Myocyte (in vitro differentiated cells): Measurements from ENCODE around the gene FMR1NB. TPM values are rescaled to one million over a fixed set of nuclear protein-coding genes. Genes with fewer than 3 reads are reported as not detected.
A peak's percentile ranks its signal among the peaks of the same experiment; 100 is the strongest.

ENCODE experiments used
- DNase-seq: peaks from one replicate; pipeline ENCODE4 v3.0.0-alpha.2; 2012; ENCODE audit warnings: low read depth
- polyA plus RNA-seq: library from polyadenylated mRNA; unstranded; fragments of >200 nt; gene quantifications from one replicate; pipeline ENCODE4 v1.2.1, GENCODE V29; 2012; ENCODE audit warnings: missing spikeins
- total RNA-seq: library from RNA; depleted of rRNA; stranded (reverse); fragments of >200 nt; gene quantifications from 2 replicates; pipeline ENCODE4 v1.2.3, GENCODE V29; 2014

Gene FMR1NB
- total RNA-seq: not detected in 2 replicates
- polyA plus RNA-seq: not detected

GRCh38 chrX:147981038-147981752 is at the start of gene FMR1NB:
TSS of gene FMR1NB (plus strand) at chrX:147981337. CDS start at chrX:147981403, 66 bp downstream.
- DNase-seq: no peak

DNA sequence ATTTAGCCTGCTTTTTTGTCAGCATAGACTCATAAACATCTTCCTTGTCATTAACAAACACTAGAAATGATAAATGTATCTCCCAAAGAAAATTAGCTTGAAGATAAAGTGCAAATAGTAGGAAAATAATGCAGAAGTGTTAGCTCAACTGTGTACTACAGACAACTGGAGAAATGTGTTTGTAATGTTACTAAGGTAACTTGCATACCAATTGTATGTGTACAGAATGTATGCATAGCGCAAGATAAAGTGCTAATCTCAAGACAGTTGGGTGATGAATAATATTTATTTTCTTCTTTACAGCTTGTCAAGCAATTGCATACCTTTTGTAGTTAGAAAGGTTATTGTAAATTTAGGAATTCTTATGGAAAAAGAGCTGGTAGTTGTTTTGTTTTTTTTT is 47.3 kb upstream of the FMR1NB start:
- no peak for DNase-seq

DNA sequence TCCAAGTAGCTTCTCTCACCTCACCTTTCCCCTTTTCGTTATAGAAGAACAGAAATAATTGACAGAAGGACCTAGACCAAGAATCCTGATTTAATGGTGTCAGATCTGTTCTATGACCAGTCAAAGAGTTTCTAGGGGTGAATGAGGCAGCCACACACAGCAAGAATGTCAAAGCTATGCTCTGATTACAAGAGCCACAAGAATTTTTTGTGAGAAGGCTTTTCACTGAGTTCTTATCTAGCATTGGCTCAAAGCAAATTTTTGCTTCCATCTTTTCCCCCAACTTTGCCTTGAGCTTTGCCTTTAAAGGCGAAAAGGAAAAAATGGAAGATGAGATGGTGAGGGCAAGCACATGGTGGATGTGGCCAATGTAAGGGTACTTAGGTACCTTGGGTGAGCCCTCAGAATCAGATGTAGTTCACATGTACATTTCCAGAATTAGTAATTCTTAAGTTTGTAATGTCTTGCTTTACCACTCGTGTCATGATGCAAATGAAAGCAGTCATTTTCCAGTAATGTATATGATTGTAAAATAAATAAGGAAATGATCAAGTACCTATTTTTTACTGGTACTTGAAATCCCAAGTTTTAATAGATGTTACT is 45.9 kb upstream of the FMR1NB start:
- DNase-seq: no peak

DNA sequence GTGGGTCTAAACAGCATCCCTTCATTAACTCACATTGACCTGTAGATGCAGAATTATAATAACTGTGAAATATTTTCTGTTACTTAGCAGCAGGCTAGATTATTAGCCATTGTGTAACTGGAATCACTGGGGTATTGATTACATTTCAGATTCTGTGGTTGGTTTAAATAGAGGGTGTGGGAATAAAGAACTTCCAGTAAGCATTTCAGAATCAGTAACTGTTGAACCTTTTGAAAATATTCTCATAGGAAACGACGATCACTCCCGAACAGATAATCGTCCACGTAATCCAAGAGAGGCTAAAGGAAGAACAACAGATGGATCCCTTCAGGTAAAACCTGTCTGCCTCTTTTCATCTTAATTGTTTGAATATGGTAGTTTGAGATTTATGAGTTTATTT is 35.9 kb upstream of the FMR1NB start:
- DNase-seq: no peak

DNA sequence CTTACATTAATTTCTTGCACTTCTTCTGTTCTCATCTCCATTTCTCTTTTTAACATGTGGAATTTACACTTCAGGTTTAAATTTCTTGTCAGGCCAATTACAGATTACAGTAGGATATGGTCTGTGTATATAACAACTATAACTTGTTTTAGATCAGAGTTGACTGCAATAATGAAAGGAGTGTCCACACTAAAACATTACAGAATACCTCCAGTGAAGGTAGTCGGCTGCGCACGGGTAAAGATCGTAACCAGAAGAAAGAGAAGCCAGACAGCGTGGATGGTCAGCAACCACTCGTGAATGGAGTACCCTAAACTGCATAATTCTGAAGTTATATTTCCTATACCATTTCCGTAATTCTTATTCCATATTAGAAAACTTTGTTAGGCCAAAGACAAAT is 32.6 kb upstream of the FMR1NB start:
- DNase-seq: no peak

GRCh38 chrX:147950352-147950751 is 30.8 kb upstream of the FMR1NB start:
- DNase-seq: no peak

- DNase-seq: no peak
These were observed 27.2 kb upstream of the FMR1NB start for GRCh38 chrX:147953976-147954375.

DNA sequence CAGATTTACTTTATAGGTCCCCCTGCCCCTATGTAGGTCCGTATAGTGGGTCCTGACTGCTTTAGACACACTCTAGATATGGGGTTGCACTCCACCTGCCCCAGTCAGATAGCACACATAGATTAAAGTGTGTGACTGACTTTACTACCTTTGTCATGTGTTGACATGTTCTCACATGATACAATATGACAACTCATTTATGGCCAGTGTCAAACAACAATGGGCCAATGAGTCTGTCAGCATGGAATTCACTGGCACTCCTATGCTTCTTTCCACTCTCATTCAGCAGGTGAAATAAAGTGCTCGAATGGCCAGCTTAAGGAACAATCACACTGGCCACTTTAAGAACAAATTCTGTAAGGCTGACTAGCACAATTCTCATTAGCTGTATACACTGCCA is 23.8 kb upstream of the FMR1NB start:
- no peak for DNase-seq

- DNase-seq: peak; percentile 76
These were observed 22.8 kb upstream of the FMR1NB start for GRCh38 chrX:147958291-147958690.

- DNase-seq: no peak
These were observed 20.4 kb upstream of the FMR1NB start for GRCh38 chrX:147960722-147961121.

GRCh38 chrX:147962476-147962875 is 18.7 kb upstream of the FMR1NB start:
- DNase-seq: peak; percentile 22

- no peak for DNase-seq
These were observed 2.2 kb upstream of the FMR1NB start for GRCh38 chrX:147978931-147979330.

- no peak for DNase-seq
These were observed 39.2 kb downstream of the FMR1NB start for GRCh38 chrX:148020329-148020728.

- DNase-seq: no peak
These were observed 43.5 kb downstream of the FMR1NB start for GRCh38 chrX:148024425-148025148.

GRCh38 chrX:148035380-148035779 is 54.2 kb downstream of the FMR1NB start:
- no peak for DNase-seq

- DNase-seq: no peak
These were observed 55.9 kb downstream of the FMR1NB start for GRCh38 chrX:148037020-148037419.

GRCh38 chrX:148043271-148043855 is 62.2 kb downstream of the FMR1NB start:
- peak; percentile 31 for DNase-seq

DNA sequence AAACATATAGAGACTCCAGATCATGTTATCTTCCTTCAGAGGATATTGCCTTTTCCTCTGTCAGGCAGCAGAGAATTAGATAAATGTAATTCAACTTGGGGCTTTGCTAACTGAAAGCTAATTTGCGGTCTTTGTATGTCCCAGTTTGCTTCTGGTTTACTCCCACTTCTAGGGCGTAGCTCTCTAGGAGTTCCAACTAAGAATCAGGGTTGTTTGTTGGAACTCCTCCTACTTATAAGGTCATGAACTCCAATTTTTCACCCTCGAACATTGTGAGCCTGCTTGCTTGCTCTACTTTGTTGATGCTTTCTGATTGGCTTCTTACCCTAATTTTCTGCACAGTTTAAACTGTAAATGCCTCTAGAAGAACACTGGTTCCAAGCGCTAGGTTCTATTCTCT is 66.1 kb downstream of the FMR1NB start:
- no peak for DNase-seq

DNA sequence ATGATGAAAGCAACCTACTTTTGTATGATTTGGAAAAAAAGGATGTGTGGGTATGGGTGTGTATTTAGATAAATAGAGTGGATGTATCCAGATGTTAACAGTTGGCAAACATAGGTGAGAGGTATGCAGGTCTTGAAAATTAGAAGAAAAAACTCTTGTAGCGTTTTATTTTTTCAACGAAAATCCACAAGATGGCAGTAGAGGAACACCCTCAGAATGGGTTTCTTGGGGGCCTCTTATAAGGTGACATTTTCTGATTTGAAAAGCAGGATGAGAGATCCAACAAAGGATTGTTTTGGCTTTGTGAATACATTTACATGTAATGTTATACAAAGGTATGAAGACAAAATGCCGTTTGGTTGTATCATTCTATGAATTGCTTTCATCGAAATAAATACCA is 68.3 kb downstream of the FMR1NB start:
- peak; percentile 35 for DNase-seq

DNA sequence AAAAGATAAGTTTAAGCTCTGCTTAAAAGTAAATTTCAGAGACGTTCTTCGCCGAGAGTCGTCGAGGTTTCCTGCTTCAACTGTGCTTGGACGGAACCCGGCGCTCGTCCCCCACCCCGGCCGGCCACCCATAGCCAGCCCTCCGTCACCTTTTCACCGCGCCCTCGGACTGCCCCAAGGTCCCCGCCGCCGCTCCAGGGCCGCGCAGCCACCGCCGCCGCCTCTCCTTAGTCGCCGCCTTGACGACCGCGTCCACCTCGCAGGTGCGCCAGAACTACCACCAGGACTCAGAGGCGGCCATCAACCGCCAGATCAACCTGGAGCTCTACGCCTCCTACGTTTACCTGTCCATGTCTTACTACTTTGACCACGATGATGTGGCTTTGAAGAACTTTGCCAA is 70.8 kb downstream of the FMR1NB start:
- no peak for DNase-seq

DNA sequence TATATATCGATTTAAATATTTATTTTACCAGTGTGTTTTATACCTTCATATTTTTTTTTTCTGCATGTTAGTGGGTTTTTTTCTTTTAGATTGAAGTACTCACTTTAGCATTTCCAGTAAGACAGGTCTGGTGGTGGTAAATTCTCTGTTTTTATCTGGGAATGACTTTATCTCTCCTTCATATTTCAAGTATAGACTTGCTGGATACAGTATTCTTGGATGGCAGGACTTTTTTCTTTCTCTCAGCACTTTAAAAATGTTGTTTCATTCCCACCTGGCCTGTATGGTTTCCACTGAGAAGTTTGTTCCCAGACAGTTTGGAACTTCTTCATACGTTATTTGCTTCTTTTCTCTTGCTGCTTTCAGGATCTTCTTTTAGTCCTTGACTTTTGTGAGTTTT is 86.1 kb downstream of the FMR1NB start:
- DNase-seq: no peak
